Stimulated activated CD8-positive, alpha-beta memory T cell treated with anti-CD3 and anti-CD28 coated beads, Interleukin-2, amount 100 ng/mL, for 48 hours (primary cell): Measurements from ENCODE around the gene ARID5B.

ENCODE experiments used
- DNase-seq, 2 donors: peaks; one replicate each; pipeline ENCODE4 v3.0.0-alpha.2; 2020; ENCODE audit warnings: low read depth in 2 of 2

Gene ARID5B

GRCh38 chr10:62099299-62099698, 197.8 kb downstream of the ARID5B start:
- no peak for DNase-seq

- DNase-seq, result no peak
Observed at GRCh38 chr10:62103857-62104256, 202.4 kb downstream of the ARID5B start.

- no peak for DNase-seq
Observed at GRCh38 chr10:62106929-62107519, 205.5 kb downstream of the ARID5B start.

- DNase-seq, result no peak
Observed at GRCh38 chr10:62108759-62109586, 207.5 kb downstream of the ARID5B start.

GRCh38 chr10:62109587-62110293, 208.2 kb downstream of the ARID5B start:
- no peak for DNase-seq

- no peak for DNase-seq
Observed at GRCh38 chr10:62112300-62112699, 210.8 kb downstream of the ARID5B start.

GRCh38 chr10:62112963-62113362, 211.5 kb downstream of the ARID5B start:
- no peak for DNase-seq

GRCh38 chr10:62113680-62114079, 212.2 kb downstream of the ARID5B start:
- no peak for DNase-seq

GRCh38 chr10:62115321-62115720, 213.8 kb downstream of the ARID5B start:
- DNase-seq, result no peak

GRCh38 chr10:62115842-62116241, 214.3 kb downstream of the ARID5B start:
- DNase-seq, result no peak

GRCh38 chr10:62116896-62117295, 215.4 kb downstream of the ARID5B start:
- no peak for DNase-seq

GRCh38 chr10:62121187-62121530, 219.7 kb downstream of the ARID5B start:
- DNase-seq, result no peak

GRCh38 chr10:62127975-62128374, 226.5 kb downstream of the ARID5B start:
- DNase-seq, result no peak

- no peak for DNase-seq
Observed at GRCh38 chr10:62130948-62131347, 229.4 kb downstream of the ARID5B start.

GRCh38 chr10:62131724-62132123, 230.2 kb downstream of the ARID5B start:
- no peak for DNase-seq

- DNase-seq, result no peak
Observed at GRCh38 chr10:62133618-62134017, 232.1 kb downstream of the ARID5B start.

- no peak for DNase-seq
Observed at GRCh38 chr10:62136931-62137330, 235.4 kb downstream of the ARID5B start.
